Liver (tissue), 3 donors: ENCODE results near the gene DOCK6.

Experiments
- JUND ChIP-seq, 2 donors: IDR thresholded peaks; 2 replicates each; pipeline ENCODE4 v1.6.1; 2016; ENCODE audit warnings: antibody characterized with exemption in 2 of 2
- MAX ChIP-seq: IDR thresholded peaks from 2 replicates; pipeline ENCODE4 v1.6.1; 2016; ENCODE audit warnings: antibody characterized with exemption
- RAD21 ChIP-seq, 2 donors: IDR thresholded peaks; 2 replicates each; pipeline ENCODE4 v1.6.1; 2016; ENCODE audit warnings: antibody characterized with exemption in 2 of 2, mild to moderate bottlenecking in 2 of 2
- TF ChIP-seq, protein P1 (sequence below): fragments of 150-350 bp; IDR thresholded peaks from 2 replicates; pipeline ENCODE4 v1.5.1; 2017; ENCODE audit warnings: improper control_type of control experiment, low read depth, low read length; ENCODE audit not compliant: missing input control
- donor health status: healthy.
- donor health status: healthy.

GRCh38 chr19:11230621-11231386 lies 31.5 kb downstream of the DOCK6 start:
- TF ChIP-seq, protein P1, sequence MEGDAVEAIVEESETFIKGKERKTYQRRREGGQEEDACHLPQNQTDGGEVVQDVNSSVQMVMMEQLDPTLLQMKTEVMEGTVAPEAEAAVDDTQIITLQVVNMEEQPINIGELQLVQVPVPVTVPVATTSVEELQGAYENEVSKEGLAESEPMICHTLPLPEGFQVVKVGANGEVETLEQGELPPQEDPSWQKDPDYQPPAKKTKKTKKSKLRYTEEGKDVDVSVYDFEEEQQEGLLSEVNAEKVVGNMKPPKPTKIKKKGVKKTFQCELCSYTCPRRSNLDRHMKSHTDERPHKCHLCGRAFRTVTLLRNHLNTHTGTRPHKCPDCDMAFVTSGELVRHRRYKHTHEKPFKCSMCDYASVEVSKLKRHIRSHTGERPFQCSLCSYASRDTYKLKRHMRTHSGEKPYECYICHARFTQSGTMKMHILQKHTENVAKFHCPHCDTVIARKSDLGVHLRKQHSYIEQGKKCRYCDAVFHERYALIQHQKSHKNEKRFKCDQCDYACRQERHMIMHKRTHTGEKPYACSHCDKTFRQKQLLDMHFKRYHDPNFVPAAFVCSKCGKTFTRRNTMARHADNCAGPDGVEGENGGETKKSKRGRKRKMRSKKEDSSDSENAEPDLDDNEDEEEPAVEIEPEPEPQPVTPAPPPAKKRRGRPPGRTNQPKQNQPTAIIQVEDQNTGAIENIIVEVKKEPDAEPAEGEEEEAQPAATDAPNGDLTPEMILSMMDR, result no peak
- no peak for TF ChIP-seq MAX
- no peak for TF ChIP-seq JUND (IDR thresholded peaks at IDR 0.05)
- no peak for TF ChIP-seq RAD21 (IDR thresholded peaks at IDR 0.05)
